Measurements from ENCODE around the gene SLC22A6.

SLC22A6 gene

GRCh38 chr11:63019506-63019905 is 34.7 kb upstream of the SLC22A6 start:
- DNase-seq (ENCODE audit: extremely low read depth, low read depth): no peak
- H3K4me3 ChIP-seq (replicated peaks; ENCODE audit: low read depth, low read length): no peak overlapping the region
- no peak for TF ChIP-seq CTCF (IDR thresholded peaks at IDR 0.05; ENCODE audit: low read depth, low read length, missing control alignments)

- DNase-seq (ENCODE audit: extremely low read depth, low read depth): no peak
- TF ChIP-seq CTCF (IDR thresholded peaks at IDR 0.05; ENCODE audit: low read depth, low read length, missing control alignments): no peak
- H3K4me3 ChIP-seq (replicated peaks; ENCODE audit: low read depth, low read length): no peak overlapping the region
Observed at GRCh38 chr11:63017306-63017974, 32.7 kb upstream of the SLC22A6 start.

- TF ChIP-seq CTCF (IDR thresholded peaks at IDR 0.05; ENCODE audit: low read depth, low read length, missing control alignments): no peak
- DNase-seq (ENCODE audit: extremely low read depth, low read depth): no peak
- no peak within 1 kb of the TSS for H3K4me3 ChIP-seq (replicated peaks; ENCODE audit: low read depth, low read length)
Observed at GRCh38 chr11:63015521-63016215, 30.9 kb upstream of the SLC22A6 start, which contains the start of gene SLC22A8. Gene SLC22A8, minus strand, starts transcription at chr11:63015841. Its CDS starts 883 bp downstream, at chr11:63014958.

GRCh38 chr11:63014408-63015055 is 29.8 kb upstream of the SLC22A6 start:
- no peak for TF ChIP-seq CTCF (IDR thresholded peaks at IDR 0.05; ENCODE audit: low read depth, low read length, missing control alignments)
- H3K4me3 ChIP-seq (replicated peaks; ENCODE audit: low read depth, low read length): no peak overlapping the region
- no peak for DNase-seq (ENCODE audit: extremely low read depth, low read depth)

- no peak for TF ChIP-seq CTCF (IDR thresholded peaks at IDR 0.05; ENCODE audit: low read depth, low read length, missing control alignments)
- DNase-seq (ENCODE audit: extremely low read depth, low read depth): no peak
- no peak overlapping the region for H3K4me3 ChIP-seq (replicated peaks; ENCODE audit: low read depth, low read length)
Observed at GRCh38 chr11:63012839-63013238, 28.1 kb upstream of the SLC22A6 start.

- DNase-seq (ENCODE audit: extremely low read depth, low read depth): no peak
- no peak overlapping the region for H3K4me3 ChIP-seq (replicated peaks; ENCODE audit: low read depth, low read length)
- TF ChIP-seq CTCF (IDR thresholded peaks at IDR 0.05; ENCODE audit: low read depth, low read length, missing control alignments): no peak
Observed at GRCh38 chr11:63012430-63012829, 27.7 kb upstream of the SLC22A6 start.
